GM23338 (cell line): ENCODE results near the gene FBXO46.
"Not testable (repeated sequence)": the region's sequence is repeated elsewhere in the genome, so short reads cannot be mapped to it uniquely, and the experiment has no call there.

ENCODE experiments used
- CREB1 ChIP-seq: fragments of 250-450 bp; sonication (Bioruptor Pico); IDR thresholded peaks from 2 replicates; pipeline ENCODE4 v1.5.0; 2020; ENCODE audit warnings: low read depth, mild to moderate bottlenecking, moderate library complexity
- CTCF ChIP-seq, 2 experiments: fragments of 200-600 bp in 1 of 2; sonication (generic) in 1 of 2; conservative IDR thresholded peaks; 2 replicates each; pipeline versions ENCODE4 v1.5.1 to v1.6.1; 2016 to 2017; ENCODE audit warnings: antibody characterized with exemption in 2 of 2, low read depth in 2 of 2, mild to moderate bottlenecking in 2 of 2, moderate library complexity in 1 of 2
- EZH2 ChIP-seq: fragments of 200-600 bp; sonication (generic); IDR thresholded peaks from one replicate; pipeline ENCODE4 v1.8.0; 2017; ENCODE audit warnings: antibody characterized with exemption, mild to moderate bottlenecking, low read depth; ENCODE audit not compliant: unreplicated experiment
- EZH2phosphoT487 ChIP-seq: fragments of 200-600 bp; sonication (generic); IDR thresholded peaks from one replicate; pipeline ENCODE4 v1.8.1; 2018; ENCODE audit warnings: antibody characterized with exemption; ENCODE audit not compliant: unreplicated experiment
- JUNB ChIP-seq: IDR thresholded peaks from one replicate; pipeline ENCODE4 v1.6.1; 2016; ENCODE audit warnings: antibody characterized with exemption; ENCODE audit not compliant: unreplicated experiment
- POLR2AphosphoS5 ChIP-seq: IDR thresholded peaks from 2 replicates; pipeline ENCODE4 v1.6.1; 2016; ENCODE audit warnings: antibody characterized with exemption, low read depth
- REST ChIP-seq: IDR thresholded peaks from one replicate; pipeline ENCODE4 v1.6.1; 2018; ENCODE audit warnings: antibody characterized with exemption; ENCODE audit not compliant: unreplicated experiment
- ZNF114 ChIP-seq: fragments of 250-450 bp; sonication (Bioruptor Pico); IDR thresholded peaks from 2 replicates; pipeline ENCODE4 v1.5.0; 2020; ENCODE audit warnings: mild to moderate bottlenecking, moderate library complexity
- ZNF331 ChIP-seq: fragments of 250-450 bp; sonication (Bioruptor Pico); IDR thresholded peaks from 2 replicates; pipeline ENCODE4 v1.5.0; 2020; ENCODE audit warnings: low read depth, mild to moderate bottlenecking, moderate library complexity
- TF ChIP-seq, protein P1 (sequence below): fragments of 250-450 bp; sonication (Bioruptor Pico); IDR thresholded peaks from 2 replicates; pipeline ENCODE4 v1.5.0; 2020; ENCODE audit warnings: mild to moderate bottlenecking, moderate library complexity

DNA sequence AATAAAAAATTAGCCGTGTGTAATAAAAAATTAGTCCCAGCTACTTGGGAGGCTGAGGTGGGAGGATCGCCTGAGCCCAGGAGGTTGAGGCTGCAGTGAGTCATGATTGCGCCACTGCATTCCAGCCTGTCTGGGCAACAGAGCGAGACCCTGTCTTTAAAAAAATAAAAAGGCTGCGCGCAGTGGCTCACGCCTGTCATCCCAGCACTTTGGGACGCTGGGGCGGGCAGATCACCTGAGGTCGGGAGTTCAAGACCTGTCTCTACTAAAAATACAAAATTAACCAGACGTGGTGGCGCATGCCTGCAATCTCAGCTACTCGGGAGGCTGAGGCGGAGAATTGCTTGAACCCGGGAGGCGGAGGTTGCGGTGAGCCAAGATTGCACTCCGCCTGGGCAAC lies 2.0 kb downstream of the FBXO46 start:
- not testable (repeated sequence) for TF ChIP-seq CREB1 (CRISPR knock-in tag); CTCF (conservative IDR thresholded peaks at IDR 0.05; ENCODE audit: low read depth in 2 of 2); EZH2; EZH2phosphoT487; REST; JUNB; POLR2AphosphoS5; ZNF331 (CRISPR knock-in tag); ZNF114 (CRISPR knock-in tag)
- TF ChIP-seq, protein P1, sequence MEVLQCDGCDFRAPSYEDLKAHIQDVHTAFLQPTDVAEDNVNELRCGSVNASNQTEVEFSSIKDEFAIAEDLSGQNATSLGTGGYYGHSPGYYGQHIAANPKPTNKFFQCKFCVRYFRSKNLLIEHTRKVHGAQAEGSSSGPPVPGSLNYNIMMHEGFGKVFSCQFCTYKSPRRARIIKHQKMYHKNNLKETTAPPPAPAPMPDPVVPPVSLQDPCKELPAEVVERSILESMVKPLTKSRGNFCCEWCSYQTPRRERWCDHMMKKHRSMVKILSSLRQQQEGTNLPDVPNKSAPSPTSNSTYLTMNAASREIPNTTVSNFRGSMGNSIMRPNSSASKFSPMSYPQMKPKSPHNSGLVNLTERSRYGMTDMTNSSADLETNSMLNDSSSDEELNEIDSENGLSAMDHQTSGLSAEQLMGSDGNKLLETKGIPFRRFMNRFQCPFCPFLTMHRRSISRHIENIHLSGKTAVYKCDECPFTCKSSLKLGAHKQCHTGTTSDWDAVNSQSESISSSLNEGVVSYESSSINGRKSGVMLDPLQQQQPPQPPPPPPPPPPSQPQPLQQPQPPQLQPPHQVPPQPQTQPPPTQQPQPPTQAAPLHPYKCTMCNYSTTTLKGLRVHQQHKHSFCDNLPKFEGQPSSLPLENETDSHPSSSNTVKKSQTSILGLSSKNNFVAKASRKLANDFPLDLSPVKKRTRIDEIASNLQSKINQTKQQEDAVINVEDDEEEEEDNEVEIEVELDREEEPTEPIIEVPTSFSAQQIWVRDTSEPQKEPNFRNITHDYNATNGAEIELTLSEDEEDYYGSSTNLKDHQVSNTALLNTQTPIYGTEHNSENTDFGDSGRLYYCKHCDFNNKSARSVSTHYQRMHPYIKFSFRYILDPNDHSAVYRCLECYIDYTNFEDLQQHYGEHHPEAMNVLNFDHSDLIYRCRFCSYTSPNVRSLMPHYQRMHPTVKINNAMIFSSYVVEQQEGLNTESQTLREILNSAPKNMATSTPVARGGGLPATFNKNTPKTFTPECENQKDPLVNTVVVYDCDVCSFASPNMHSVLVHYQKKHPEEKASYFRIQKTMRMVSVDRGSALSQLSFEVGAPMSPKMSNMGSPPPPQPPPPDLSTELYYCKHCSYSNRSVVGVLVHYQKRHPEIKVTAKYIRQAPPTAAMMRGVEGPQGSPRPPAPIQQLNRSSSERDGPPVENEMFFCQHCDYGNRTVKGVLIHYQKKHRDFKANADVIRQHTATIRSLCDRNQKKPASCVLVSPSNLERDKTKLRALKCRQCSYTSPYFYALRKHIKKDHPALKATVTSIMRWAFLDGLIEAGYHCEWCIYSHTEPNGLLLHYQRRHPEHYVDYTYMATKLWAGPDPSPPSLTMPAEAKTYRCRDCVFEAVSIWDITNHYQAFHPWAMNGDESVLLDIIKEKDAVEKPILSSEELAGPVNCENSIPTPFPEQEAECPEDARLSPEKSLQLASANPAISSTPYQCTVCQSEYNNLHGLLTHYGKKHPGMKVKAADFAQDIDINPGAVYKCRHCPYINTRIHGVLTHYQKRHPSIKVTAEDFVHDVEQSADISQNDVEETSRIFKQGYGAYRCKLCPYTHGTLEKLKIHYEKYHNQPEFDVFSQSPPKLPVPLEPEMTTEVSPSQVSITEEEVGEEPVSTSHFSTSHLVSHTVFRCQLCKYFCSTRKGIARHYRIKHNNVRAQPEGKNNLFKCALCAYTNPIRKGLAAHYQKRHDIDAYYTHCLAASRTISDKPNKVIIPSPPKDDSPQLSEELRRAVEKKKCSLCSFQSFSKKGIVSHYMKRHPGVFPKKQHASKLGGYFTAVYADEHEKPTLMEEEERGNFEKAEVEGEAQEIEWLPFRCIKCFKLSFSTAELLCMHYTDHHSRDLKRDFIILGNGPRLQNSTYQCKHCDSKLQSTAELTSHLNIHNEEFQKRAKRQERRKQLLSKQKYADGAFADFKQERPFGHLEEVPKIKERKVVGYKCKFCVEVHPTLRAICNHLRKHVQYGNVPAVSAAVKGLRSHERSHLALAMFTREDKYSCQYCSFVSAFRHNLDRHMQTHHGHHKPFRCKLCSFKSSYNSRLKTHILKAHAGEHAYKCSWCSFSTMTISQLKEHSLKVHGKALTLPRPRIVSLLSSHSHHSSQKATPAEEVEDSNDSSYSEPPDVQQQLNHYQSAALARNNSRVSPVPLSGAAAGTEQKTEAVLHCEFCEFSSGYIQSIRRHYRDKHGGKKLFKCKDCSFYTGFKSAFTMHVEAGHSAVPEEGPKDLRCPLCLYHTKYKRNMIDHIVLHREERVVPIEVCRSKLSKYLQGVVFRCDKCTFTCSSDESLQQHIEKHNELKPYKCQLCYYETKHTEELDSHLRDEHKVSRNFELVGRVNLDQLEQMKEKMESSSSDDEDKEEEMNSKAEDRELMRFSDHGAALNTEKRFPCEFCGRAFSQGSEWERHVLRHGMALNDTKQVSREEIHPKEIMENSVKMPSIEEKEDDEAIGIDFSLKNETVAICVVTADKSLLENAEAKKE (CRISPR knock-in tag), result not testable (repeated sequence)
